Measurements from ENCODE around the gene CHM. TPM values are rescaled to one million over a fixed set of nuclear protein-coding genes. Genes with fewer than 3 reads are reported as not detected.

CHM gene
- total and polyA plus RNA-seq, 2 of the 8 experiments (the other 6 are each of a cell fraction or from before 2014, with no cell fraction given): 8.6 to 15.5 TPM

GRCh38 chrX:85964744-85965143 lies 82.6 kb downstream of the CHM start:
- H3K79me1 ChIP-seq (ENCODE audit: low read depth, low read length): no peaks in the 10 kb centered on the region
- H3K4ac ChIP-seq (replicated peaks; ENCODE audit: insufficient read length, low read depth, low read length): no peak overlapping the region
- H2BK120ac ChIP-seq (replicated peaks; ENCODE audit: low read depth, low read length): no peak overlapping the region
- DNase-seq (ENCODE audit: low read depth in 1 of 2, low spot score in 2 of 2) (no peak), FAIRE-seq (no peak)
- no peak overlapping the region for H2BK20ac ChIP-seq (ENCODE audit: low read length)
- H3K9ac ChIP-seq (replicated peaks in 1 of 4; ENCODE audit: extremely low read depth in 1 of 4, low read depth in 3 of 4, low read length in 3 of 4): no peak overlapping the region
- no peak overlapping the region for H3K4me2 ChIP-seq (ENCODE audit: insufficient read depth in 1 of 2, low read depth in 2 of 2, low read length in 2 of 2)
- no peak overlapping the region for H4K8ac ChIP-seq (ENCODE audit: extremely low read depth, insufficient read depth, low read length)
- no peak overlapping the region for H3K56ac ChIP-seq (replicated peaks; ENCODE audit: insufficient read length, low read depth, low read length)
- no peaks in the 10 kb centered on the region for H3K23me2 ChIP-seq (ENCODE audit: low read depth, low read length)
- H2AK5ac ChIP-seq (ENCODE audit: low read depth, low read length): no peak overlapping the region
- no peak overlapping the region for H2BK12ac ChIP-seq (ENCODE audit: low read depth, low read length)
- WGBS, 2 experiments (ENCODE audit: extremely low coverage in 1 of 2, insufficient coverage in 1 of 2, insufficient read length in 1 of 2, insufficient replicate concordance in 2 of 2, low coverage in 1 of 2, low lambda C conversion rate in 2 of 2, missing lambda C conversion rate in 1 of 2): 95 to 100% methylated on average over 1 to 2 of the region's 2 CpGs
- H3K79me2 ChIP-seq (ENCODE audit: control insufficient read depth in 1 of 2, insufficient read depth in 2 of 2, low read length in 2 of 2): no peaks in the 10 kb centered on the region
- no peaks in the 10 kb centered on the region; a peak in 1 of 8 replicates for H3K36me3 ChIP-seq (ENCODE audit: control insufficient read depth in 2 of 4, insufficient read depth in 4 of 4, low read length in 3 of 4)
- H4K5ac ChIP-seq (ENCODE audit: insufficient read length, low read depth, low read length): no peak overlapping the region
- no peaks in the 10 kb centered on the region for H3K4me1 ChIP-seq (replicated peaks in 1 of 4; ENCODE audit: control insufficient read depth in 3 of 4, insufficient read depth in 4 of 4, low read length in 3 of 4)
- H4K91ac ChIP-seq (replicated peaks; ENCODE audit: insufficient read length, low read length): no peak overlapping the region
- H2AFZ ChIP-seq (ENCODE audit: low read length): no peak overlapping the region
- CTCF ChIA-PET (ENCODE audit: partially characterized antibody): no interaction called here
- no peak overlapping the region for H2BK5ac ChIP-seq (ENCODE audit: low read depth, low read length)
- H3K27ac ChIP-seq (ENCODE audit: low read depth, low read length): no peak overlapping the region
- H3K27me3 ChIP-seq (replicated peaks in 1 of 4; ENCODE audit: control insufficient read depth in 3 of 4, extremely low read depth in 1 of 4, insufficient read depth in 3 of 4, low read length in 3 of 4): no peaks in the 10 kb centered on the region
- H4K20me1 ChIP-seq (replicated peaks in 1 of 2; ENCODE audit: control insufficient read depth in 1 of 2, insufficient read depth in 2 of 2, low read length in 2 of 2): no peaks in the 10 kb centered on the region
- no peak overlapping the region for H3K18ac ChIP-seq (ENCODE audit: extremely low read depth, low read length)
- no peaks in the 10 kb centered on the region for H3K9me3 ChIP-seq (ENCODE audit: insufficient read depth in 2 of 2, low read depth in 1 of 2, low read length in 1 of 2)
- no peak overlapping the region for H3K4me3 ChIP-seq (ENCODE audit: extremely low read depth in 1 of 4, insufficient read depth in 2 of 4, low read depth in 3 of 4, low read length in 4 of 4)
- POLR2A ChIA-PET (ENCODE audit: partially characterized antibody): no interaction called here
- no peak overlapping the region for H2BK15ac ChIP-seq (ENCODE audit: low read length)
- H3K23ac ChIP-seq (ENCODE audit: insufficient read length): no peak overlapping the region
- no peak overlapping the region for H3K14ac ChIP-seq (ENCODE audit: insufficient read length)
- TF ChIP-seq CHD7 (IDR thresholded peaks at IDR 0.05; ENCODE audit: insufficient replicate concordance, low read length): no peak
